HepG2 (cell line): ENCODE results near the gene COL9A2. TPM values are rescaled to one million over a fixed set of nuclear protein-coding genes. Genes with fewer than 3 reads are reported as not detected.
A peak's percentile ranks its signal among the peaks of the same experiment; 100 is the strongest.

Source experiments
- BRCA1 ChIP-seq: sonication (generic); formaldehyde crosslinking; IDR thresholded peaks from 2 replicates; pipeline ENCODE4 v1.4.0; 2020; ENCODE audit warnings: missing genetic modification reagents
- HOXA7 ChIP-seq: sonication (generic); formaldehyde crosslinking; IDR thresholded peaks from 2 replicates; pipeline ENCODE4 v1.8.1; 2022; ENCODE audit warnings: mild to moderate bottlenecking, missing genetic modification reagents, moderate library complexity
- KDM6A ChIP-seq: IDR thresholded peaks from 2 replicates; pipeline ENCODE4 v1.6.1; 2016; ENCODE audit warnings: low read depth
- MTA3 ChIP-seq: sonication (generic); formaldehyde crosslinking; IDR thresholded peaks from 2 replicates; pipeline ENCODE4 v1.4.0; 2020; ENCODE audit warnings: missing genetic modification reagents
- NONO ChIP-seq, 2 experiments: fragments of 450-650 bp in 1 of 2; sonication (generic) in 1 of 2; formaldehyde crosslinking in 1 of 2; IDR thresholded peaks in 1 of 2; conservative IDR thresholded peaks in 1 of 2; 2 replicates each; pipeline versions ENCODE4 v1.6.1 to v1.8.0; 2017 to 2022; ENCODE audit warnings: mild to moderate bottlenecking in 1 of 2, missing genetic modification reagents in 1 of 2, moderate library complexity in 1 of 2
- PHF5A ChIP-seq: IDR thresholded peaks from one replicate; pipeline ENCODE4 v1.6.1; 2018; ENCODE audit warnings: low read depth, missing genetic modification reagents; ENCODE audit not compliant: unreplicated experiment
- TGIF2 ChIP-seq: IDR thresholded peaks from 2 replicates; pipeline ENCODE4 v1.6.1; 2016; ENCODE audit warnings: control low read depth, missing compliant biosample characterization
- THAP11 ChIP-seq: IDR thresholded peaks from 2 replicates; pipeline ENCODE4 v1.6.1; 2016; ENCODE audit warnings: missing biosample characterization, missing genetic modification reagents
- THYN1 ChIP-seq: sonication (generic); formaldehyde crosslinking; IDR thresholded peaks from 2 replicates; pipeline ENCODE4 v1.8.1; 2023; ENCODE audit warnings: low read depth, mild to moderate bottlenecking, moderate library complexity, missing genetic modification reagents, borderline replicate concordance
- polyA plus RNA-seq, 8 experiments: library from polyadenylated mRNA; depleted of rRNA in 3 of 8; stranded (reverse) in 7 of 8; unstranded in 1 of 8; fragments of >200 nt; fragmentation: Illumina TruSeq in 4 of 8; extraction: Trizol in 4 of 8; gene quantifications; 2 replicates each; pipeline versions ENCODE4 v1.2.1 to v1.2.3, GENCODE V29; 2011 to 2016; ENCODE audit warnings: low read depth in 4 of 8, missing spikeins in 1 of 8, mixed read lengths in 1 of 8; ENCODE audit not compliant: insufficient read depth in 1 of 8
- total RNA-seq, 5 experiments: library from RNA; depleted of rRNA; stranded (reverse); fragments of >200 nt; fragmentation: Illumina TruSeq; extraction: Trizol; gene quantifications; 2 replicates each; pipeline ENCODE4 v1.2.3, GENCODE V29; 2016; ENCODE audit warnings: low read depth in 1 of 5
- TF ChIP-seq, protein P1 (sequence below): sonication (generic); formaldehyde crosslinking; IDR thresholded peaks from 2 replicates; pipeline ENCODE4 v1.4.0; 2020; ENCODE audit warnings: mild to moderate bottlenecking, missing genetic modification reagents, borderline replicate concordance
- TF ChIP-seq, protein P2 (sequence below): sonication (generic); formaldehyde crosslinking; IDR thresholded peaks from 2 replicates; pipeline ENCODE4 v1.4.0; 2020; ENCODE audit warnings: mild to moderate bottlenecking, low read depth, missing genetic modification reagents
- TF ChIP-seq, protein P3 (sequence below): sonication (generic); formaldehyde crosslinking; IDR thresholded peaks from 2 replicates; pipeline ENCODE4 v1.8.1; 2023; ENCODE audit warnings: mild to moderate bottlenecking, inconsistent platforms, moderate library complexity, missing genetic modification reagents, borderline replicate concordance
- TF ChIP-seq, protein P4 (sequence below): IDR thresholded peaks from 2 replicates; pipeline ENCODE4 v1.6.1; 2016; ENCODE audit warnings: missing genetic modification reagents, missing compliant biosample characterization
- TF ChIP-seq, protein P5 (sequence below): sonication (generic); formaldehyde crosslinking; IDR thresholded peaks from 2 replicates; pipeline ENCODE4 v1.4.0; 2020; ENCODE audit warnings: missing genetic modification reagents
- TF ChIP-seq, protein P6 (sequence below): sonication (generic); formaldehyde crosslinking; IDR thresholded peaks from 2 replicates; pipeline ENCODE4 v1.4.0; 2020; ENCODE audit warnings: mild to moderate bottlenecking, missing genetic modification reagents

Gene COL9A2
- total and polyA plus RNA-seq, 2 of the 13 experiments (the other 11 are each of a cell fraction or from before 2014, with no cell fraction given) = 20.2 to 26.9 TPM

DNA sequence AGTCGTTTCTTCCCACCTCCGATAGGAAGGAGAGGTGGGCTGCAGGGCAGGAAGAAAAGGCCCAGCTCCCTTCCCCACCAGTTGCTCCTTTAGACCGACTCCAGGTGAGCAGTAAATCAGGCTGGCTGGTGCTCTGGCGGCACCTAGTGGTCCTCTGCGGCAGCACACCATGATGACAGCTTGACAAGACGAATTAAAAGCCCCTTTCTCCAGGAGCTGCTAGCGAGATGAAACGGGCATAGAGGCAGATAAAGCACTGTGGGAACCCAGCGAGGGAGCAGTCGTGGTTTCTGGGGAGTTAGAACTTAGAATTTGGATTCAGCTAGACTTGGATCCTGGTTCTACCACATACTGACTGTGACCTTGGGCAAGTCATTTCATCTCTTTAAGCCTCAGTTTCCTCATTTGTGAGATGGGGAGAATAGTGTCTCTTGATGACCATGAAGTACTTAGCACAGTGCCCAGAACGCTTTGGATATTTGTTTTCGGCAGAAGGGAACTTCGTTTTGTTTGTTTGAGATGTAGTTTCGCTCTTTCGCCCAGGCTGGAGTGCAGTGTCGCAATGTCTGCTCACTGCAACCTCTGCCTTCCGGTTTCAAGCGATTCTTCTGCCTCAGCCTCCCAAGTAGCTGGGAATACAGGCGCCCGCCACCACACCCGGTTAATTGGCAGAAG, 21.8 kb upstream of the COL9A2 start (continued):
- TF ChIP-seq, protein P1, sequence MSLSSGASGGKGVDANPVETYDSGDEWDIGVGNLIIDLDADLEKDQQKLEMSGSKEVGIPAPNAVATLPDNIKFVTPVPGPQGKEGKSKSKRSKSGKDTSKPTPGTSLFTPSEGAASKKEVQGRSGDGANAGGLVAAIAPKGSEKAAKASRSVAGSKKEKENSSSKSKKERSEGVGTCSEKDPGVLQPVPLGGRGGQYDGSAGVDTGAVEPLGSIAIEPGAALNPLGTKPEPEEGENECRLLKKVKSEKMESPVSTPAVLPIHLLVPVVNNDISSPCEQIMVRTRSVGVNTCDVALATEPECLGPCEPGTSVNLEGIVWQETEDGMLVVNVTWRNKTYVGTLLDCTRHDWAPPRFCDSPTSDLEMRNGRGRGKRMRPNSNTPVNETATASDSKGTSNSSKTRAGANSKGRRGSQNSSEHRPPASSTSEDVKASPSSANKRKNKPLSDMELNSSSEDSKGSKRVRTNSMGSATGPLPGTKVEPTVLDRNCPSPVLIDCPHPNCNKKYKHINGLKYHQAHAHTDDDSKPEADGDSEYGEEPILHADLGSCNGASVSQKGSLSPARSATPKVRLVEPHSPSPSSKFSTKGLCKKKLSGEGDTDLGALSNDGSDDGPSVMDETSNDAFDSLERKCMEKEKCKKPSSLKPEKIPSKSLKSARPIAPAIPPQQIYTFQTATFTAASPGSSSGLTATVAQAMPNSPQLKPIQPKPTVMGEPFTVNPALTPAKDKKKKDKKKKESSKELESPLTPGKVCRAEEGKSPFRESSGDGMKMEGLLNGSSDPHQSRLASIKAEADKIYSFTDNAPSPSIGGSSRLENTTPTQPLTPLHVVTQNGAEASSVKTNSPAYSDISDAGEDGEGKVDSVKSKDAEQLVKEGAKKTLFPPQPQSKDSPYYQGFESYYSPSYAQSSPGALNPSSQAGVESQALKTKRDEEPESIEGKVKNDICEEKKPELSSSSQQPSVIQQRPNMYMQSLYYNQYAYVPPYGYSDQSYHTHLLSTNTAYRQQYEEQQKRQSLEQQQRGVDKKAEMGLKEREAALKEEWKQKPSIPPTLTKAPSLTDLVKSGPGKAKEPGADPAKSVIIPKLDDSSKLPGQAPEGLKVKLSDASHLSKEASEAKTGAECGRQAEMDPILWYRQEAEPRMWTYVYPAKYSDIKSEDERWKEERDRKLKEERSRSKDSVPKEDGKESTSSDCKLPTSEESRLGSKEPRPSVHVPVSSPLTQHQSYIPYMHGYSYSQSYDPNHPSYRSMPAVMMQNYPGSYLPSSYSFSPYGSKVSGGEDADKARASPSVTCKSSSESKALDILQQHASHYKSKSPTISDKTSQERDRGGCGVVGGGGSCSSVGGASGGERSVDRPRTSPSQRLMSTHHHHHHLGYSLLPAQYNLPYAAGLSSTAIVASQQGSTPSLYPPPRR (CRISPR knock-in tag) = peak; percentile 55; the same call in 1 of the 2 replicates
- TF ChIP-seq THAP11 (CRISPR knock-in tag) = 0 out of 2 replicates have a peak, but pooled peaks have one; percentile 29
- TF ChIP-seq HOXA7 (CRISPR knock-in tag) = no peak
- TF ChIP-seq, protein P2, sequence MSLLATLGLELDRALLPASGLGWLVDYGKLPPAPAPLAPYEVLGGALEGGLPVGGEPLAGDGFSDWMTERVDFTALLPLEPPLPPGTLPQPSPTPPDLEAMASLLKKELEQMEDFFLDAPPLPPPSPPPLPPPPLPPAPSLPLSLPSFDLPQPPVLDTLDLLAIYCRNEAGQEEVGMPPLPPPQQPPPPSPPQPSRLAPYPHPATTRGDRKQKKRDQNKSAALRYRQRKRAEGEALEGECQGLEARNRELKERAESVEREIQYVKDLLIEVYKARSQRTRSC = no peak
- peak; percentile 48; the same call in 1 of the 2 replicates for TF ChIP-seq TGIF2 (CRISPR knock-in tag)
- TF ChIP-seq NONO (IDR thresholded peaks at IDR 0.05) = no peak
- TF ChIP-seq NONO (CRISPR knock-in tag; conservative IDR thresholded peaks at IDR 0.05) = no peak; the same call in 1 of the 2 replicates
- TF ChIP-seq, protein P3, sequence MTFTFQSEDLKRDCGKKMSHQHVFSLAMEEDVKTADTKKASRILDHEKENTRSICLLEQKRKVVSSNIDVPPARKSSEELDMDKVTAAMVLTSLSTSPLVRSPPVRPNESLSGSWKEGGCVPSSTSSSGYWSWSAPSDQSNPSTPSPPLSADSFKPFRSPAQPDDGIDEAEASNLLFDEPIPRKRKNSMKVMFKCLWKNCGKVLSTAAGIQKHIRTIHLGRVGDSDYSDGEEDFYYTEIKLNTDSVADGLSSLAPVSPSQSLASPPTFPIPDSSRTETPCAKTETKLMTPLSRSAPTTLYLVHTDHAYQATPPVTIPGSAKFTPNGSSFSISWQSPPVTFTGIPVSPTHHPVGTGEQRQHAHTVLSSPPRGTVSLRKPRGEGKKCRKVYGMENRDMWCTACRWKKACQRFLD (CRISPR knock-in tag) = no peak
- TF ChIP-seq PHF5A = no peak
- TF ChIP-seq, protein P4, sequence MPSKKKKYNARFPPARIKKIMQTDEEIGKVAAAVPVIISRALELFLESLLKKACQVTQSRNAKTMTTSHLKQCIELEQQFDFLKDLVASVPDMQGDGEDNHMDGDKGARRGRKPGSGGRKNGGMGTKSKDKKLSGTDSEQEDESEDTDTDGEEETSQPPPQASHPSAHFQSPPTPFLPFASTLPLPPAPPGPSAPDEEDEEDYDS (CRISPR knock-in tag) = peak; percentile 18; the same call in 1 of the 2 replicates
- no peak for TF ChIP-seq MTA3 (CRISPR knock-in tag)
- TF ChIP-seq, protein P5, sequence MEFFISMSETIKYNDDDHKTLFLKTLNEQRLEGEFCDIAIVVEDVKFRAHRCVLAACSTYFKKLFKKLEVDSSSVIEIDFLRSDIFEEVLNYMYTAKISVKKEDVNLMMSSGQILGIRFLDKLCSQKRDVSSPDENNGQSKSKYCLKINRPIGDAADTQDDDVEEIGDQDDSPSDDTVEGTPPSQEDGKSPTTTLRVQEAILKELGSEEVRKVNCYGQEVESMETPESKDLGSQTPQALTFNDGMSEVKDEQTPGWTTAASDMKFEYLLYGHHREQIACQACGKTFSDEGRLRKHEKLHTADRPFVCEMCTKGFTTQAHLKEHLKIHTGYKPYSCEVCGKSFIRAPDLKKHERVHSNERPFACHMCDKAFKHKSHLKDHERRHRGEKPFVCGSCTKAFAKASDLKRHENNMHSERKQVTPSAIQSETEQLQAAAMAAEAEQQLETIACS (CRISPR knock-in tag) = no peak
- TF ChIP-seq KDM6A = no peak
- TF ChIP-seq, protein P6, sequence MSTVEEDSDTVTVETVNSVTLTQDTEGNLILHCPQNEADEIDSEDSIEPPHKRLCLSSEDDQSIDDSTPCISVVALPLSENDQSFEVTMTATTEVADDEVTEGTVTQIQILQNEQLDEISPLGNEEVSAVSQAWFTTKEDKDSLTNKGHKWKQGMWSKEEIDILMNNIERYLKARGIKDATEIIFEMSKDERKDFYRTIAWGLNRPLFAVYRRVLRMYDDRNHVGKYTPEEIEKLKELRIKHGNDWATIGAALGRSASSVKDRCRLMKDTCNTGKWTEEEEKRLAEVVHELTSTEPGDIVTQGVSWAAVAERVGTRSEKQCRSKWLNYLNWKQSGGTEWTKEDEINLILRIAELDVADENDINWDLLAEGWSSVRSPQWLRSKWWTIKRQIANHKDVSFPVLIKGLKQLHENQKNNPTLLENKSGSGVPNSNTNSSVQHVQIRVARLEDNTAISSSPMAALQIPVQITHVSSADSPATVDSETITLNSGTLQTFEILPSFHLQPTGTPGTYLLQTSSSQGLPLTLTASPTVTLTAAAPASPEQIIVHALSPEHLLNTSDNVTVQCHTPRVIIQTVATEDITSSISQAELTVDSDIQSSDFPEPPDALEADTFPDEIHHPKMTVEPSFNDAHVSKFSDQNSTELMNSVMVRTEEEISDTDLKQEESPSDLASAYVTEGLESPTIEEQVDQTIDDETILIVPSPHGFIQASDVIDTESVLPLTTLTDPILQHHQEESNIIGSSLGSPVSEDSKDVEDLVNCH (CRISPR knock-in tag) = no peak
- no peak for TF ChIP-seq THYN1 (CRISPR knock-in tag)
- TF ChIP-seq BRCA1 (CRISPR knock-in tag) = no peak
